ENCODE measurements around the gene FLCN. TPM values are rescaled to one million over a fixed set of nuclear protein-coding genes. Genes with fewer than 3 reads are reported as not detected.

Gene FLCN
- total and polyA plus RNA-seq, 8 donors: 14.1 to 42.1 (median 18.0) TPM

DNA sequence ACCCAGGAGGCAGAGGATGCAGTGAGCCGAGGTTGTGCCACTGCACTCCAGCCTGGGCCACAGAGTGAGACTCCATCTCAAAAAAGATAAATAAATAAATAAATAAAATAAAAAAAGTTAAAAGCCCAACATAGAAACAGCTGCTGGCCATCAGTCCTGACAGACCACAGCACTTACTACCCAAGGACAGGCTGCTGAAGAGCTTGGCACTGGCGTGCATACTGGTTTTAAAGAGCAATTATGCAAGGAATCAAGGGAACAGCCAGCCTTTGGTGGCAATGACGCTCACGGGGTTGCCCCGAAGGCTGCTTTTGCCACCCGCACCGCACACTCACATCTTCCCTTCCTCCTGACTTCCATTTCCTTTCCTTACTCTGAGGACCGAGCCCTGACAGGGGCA lies 35.1 kb downstream of the FLCN start:
- intact Hi-C loops (cut with DNase I): no loop called here
- DNase-seq (no peak), ATAC-seq (no peak), FAIRE-seq (no peak)
- H3K4me3 ChIP-seq: no peak overlapping the region
- H3K36me3 ChIP-seq: no peaks in the 10 kb centered on the region
- no peak for TF ChIP-seq CTCF (IDR thresholded peaks at IDR 0.05)
- no peaks in the 10 kb centered on the region for H3K9me3 ChIP-seq
- no peak overlapping the region for H3K27ac ChIP-seq
- H3K27me3 ChIP-seq: no peaks in the 10 kb centered on the region
- H3K4me1 ChIP-seq: peaks cover 0 to 13% (median 11%) of the 10 kb centered on the region in 3 donors
- 92 to 94% methylated on average over 8 of the region's 8 CpGs for WGBS, 2 donors

DNA sequence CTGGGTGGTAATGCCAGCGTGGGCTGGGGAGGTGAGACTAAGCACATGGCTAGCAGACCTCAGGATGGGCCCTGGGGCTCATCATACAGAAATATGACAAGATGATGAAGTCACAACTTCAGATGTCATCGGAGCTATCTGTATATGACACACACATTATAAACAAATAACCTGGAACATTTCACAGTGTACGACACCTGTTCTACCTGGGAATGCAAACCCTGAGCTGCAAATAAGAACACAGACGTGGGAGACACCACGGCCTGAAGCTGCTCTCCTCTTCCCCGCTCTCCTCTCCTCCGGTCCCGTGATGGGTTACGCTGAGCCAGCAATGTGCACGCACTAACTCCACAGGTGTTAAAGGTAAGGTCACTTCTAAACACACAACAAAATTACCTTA lies 35.7 kb downstream of the FLCN start:
- WGBS, 2 donors: 81 to 82% methylated on average over 10 of the region's 10 CpGs
- FAIRE-seq (no peak), ATAC-seq (no peak), DNase-seq (no peak)
- Histone ChIP-seq H3K4me1 (peaks cover 0 to 13% (median 11%) of the 10 kb centered on the region in 3 donors), H3K27ac (no peak overlapping the region), H3K4me3 (no peak overlapping the region), H3K27me3 (no peaks in the 10 kb centered on the region), H3K9me3 (no peaks in the 10 kb centered on the region), H3K36me3 (no peaks in the 10 kb centered on the region)
- intact Hi-C loops (cut with DNase I): no loop called here
- no peak for TF ChIP-seq CTCF (IDR thresholded peaks at IDR 0.05)

- DNase-seq (no peak), FAIRE-seq (no peak), ATAC-seq (no peak)
- intact Hi-C loops (cut with DNase I): no loop called here
- Histone ChIP-seq H3K9me3 (no peaks in the 10 kb centered on the region), H3K27ac (no peak overlapping the region), H3K27me3 (no peaks in the 10 kb centered on the region), H3K36me3 (no peaks in the 10 kb centered on the region), H3K4me3 (no peak overlapping the region), H3K4me1 (peaks cover 0 to 13% (median 11%) of the 10 kb centered on the region in 3 donors)
- 68 to 83% methylated on average over 5 of the region's 5 CpGs for WGBS, 2 donors
- no peak for TF ChIP-seq CTCF (IDR thresholded peaks at IDR 0.05)
These were observed 36.1 kb downstream of the FLCN start for GRCh38 chr17:17200831-17201230.

GRCh38 chr17:17200311-17200710 lies 36.7 kb downstream of the FLCN start:
- no peaks in the 10 kb centered on the region for H3K36me3 ChIP-seq
- H3K9me3 ChIP-seq: no peaks in the 10 kb centered on the region
- intact Hi-C loops (cut with DNase I): no loop called here
- FAIRE-seq (no peak), DNase-seq (no peak), ATAC-seq (no peak)
- H3K4me3 ChIP-seq: no peak overlapping the region
- no peak for TF ChIP-seq CTCF (IDR thresholded peaks at IDR 0.05)
- H3K27ac ChIP-seq: no peak overlapping the region
- 85 to 88% methylated on average over 7 of the region's 7 CpGs for WGBS, 2 donors
- peaks cover 0 to 13% (median 11%) of the 10 kb centered on the region in 3 donors for H3K4me1 ChIP-seq
- H3K27me3 ChIP-seq: no peaks in the 10 kb centered on the region

- Histone ChIP-seq H3K36me3 (no peaks in the 10 kb centered on the region), H3K4me3 (no peak overlapping the region), H3K4me1 (no peaks in the 10 kb centered on the region), H3K27ac (no peak overlapping the region), H3K9me3 (no peaks in the 10 kb centered on the region), H3K27me3 (no peaks in the 10 kb centered on the region)
- FAIRE-seq (no peak), ATAC-seq (no peak), DNase-seq (no peak)
- intact Hi-C loops (cut with DNase I): no loop called here
- no peak for TF ChIP-seq CTCF (IDR thresholded peaks at IDR 0.05)
- 93 to 100% methylated on average over 1 of the region's 1 CpG for WGBS, 2 donors
These were observed 38.7 kb downstream of the FLCN start for GRCh38 chr17:17198281-17198680.
